ENCODE data around the gene ZNF79. TPM values are rescaled to one million over a fixed set of nuclear protein-coding genes. Genes with fewer than 3 reads are reported as not detected.

ZNF79 gene
- total and polyA plus RNA-seq, 9 of the 15 experiments (the other 6 are each of a cell fraction or from before 2014, with no cell fraction given): 0.62 to 7.0 (median 4.1) TPM

- Histone ChIP-seq H3K27me3 (ENCODE audit: control insufficient read depth in 2 of 2, insufficient read depth in 2 of 2, low read length in 2 of 2) (peaks cover 21 to 33% of the 10 kb centered on the region in 2 experiments; a peak in 4 of 5 replicates), H3K9me1 (ENCODE audit: control insufficient read depth, insufficient read depth, low read length) (no peaks in the 10 kb centered on the region), H4K20me1 (replicated peaks; ENCODE audit: control insufficient read depth, insufficient read depth, low read length) (peaks cover 4% of the 10 kb centered on the region; the same call in 1 of the 2 replicates), H3K79me2 (ENCODE audit: control insufficient read depth, insufficient read depth, low read length) (no peaks in the 10 kb centered on the region), H3K4me1 (replicated peaks in 1 of 2; ENCODE audit: control insufficient read depth in 2 of 2, insufficient read depth in 2 of 2, low read length in 2 of 2) (peaks cover 0 to 4% of the 10 kb centered on the region in 2 experiments; a peak in 1 of 5 replicates), H2AFZ (ENCODE audit: low read depth, low read length) (no peak overlapping the region), H3K27ac (ENCODE audit: extremely low read depth, low read depth, low read length) (no peak overlapping the region), H3K9ac (ENCODE audit: insufficient read depth in 1 of 2, low read depth in 2 of 2, low read length in 2 of 2) (no peak overlapping the region), H3K36me3 (ENCODE audit: control insufficient read depth, insufficient read depth, low read length) (no peaks in the 10 kb centered on the region), H3K9me3 (replicated peaks; ENCODE audit: control insufficient read depth, insufficient read depth, low read depth, low read length) (no peaks in the 10 kb centered on the region), H3K4me3 (no peak overlapping the region), H3K4me2 (ENCODE audit: insufficient read depth, low read length) (no peak overlapping the region)
- 5% methylated on average over 6 of the region's 6 CpGs for WGBS (ENCODE audit: insufficient coverage, low coverage, missing lambda C conversion rate)
- FAIRE-seq (no peak), ATAC-seq (no peak), DNase-seq (ENCODE audit: extremely low read depth in 1 of 4, low spot score in 3 of 4) (no peak)
- intact Hi-C loops (cut with micrococcal nuclease) (no loop called here), in situ Hi-C loops (cut with MboI) (no loop called here)
- POLR2A ChIA-PET: interaction anchor here (0.6 kb wide), 1 partner anchor 173 kb away, joined by 3 read pairs; no protein-coding TSS in a partner anchor
- CTCF ChIA-PET (ENCODE audit: low intra/inter-chr PET ratio): no interaction called here
- TF ChIP-seq RHOXF2B (CRISPR knock-in tag; conservative IDR thresholded peaks at IDR 0.05) (no peak), FOXP1 (CRISPR knock-in tag; IDR thresholded peaks at IDR 0.05) (no peak), ZNF766 (CRISPR knock-in tag; conservative IDR thresholded peaks at IDR 0.05) (no peak), HEY1 (CRISPR knock-in tag; IDR thresholded peaks at IDR 0.05; ENCODE audit: borderline replicate concordance) (no peak), GTF2E2 (tag; IDR thresholded peaks at IDR 0.05) (0 out of 2 replicates have a peak, but pooled peaks have one; percentile 33), NCOA2 (IDR thresholded peaks at IDR 0.05; ENCODE audit: partially characterized antibody in 2 of 2) (no peak)
- no TSS peak for BruUV-seq (replicated peaks)
Observed at GRCh38 chr9:127388856-127389238, 35.3 kb upstream of the ZNF79 start.
